HG03521 (cell line): Measurements from ENCODE around the gene OBP2A.

Experiments
- ATAC-seq: cut with Tn5 transposase; IDR thresholded peaks from one replicate; pipeline ENCODE4 v1.9.1; 2021; ENCODE audit warnings: mild to moderate bottlenecking, moderate library complexity; ENCODE audit not compliant: unreplicated experiment

The OBP2A gene

GRCh38 chr9:135575995-135576631 is 30.2 kb downstream of the OBP2A start:
- ATAC-seq, result no peak

DNA sequence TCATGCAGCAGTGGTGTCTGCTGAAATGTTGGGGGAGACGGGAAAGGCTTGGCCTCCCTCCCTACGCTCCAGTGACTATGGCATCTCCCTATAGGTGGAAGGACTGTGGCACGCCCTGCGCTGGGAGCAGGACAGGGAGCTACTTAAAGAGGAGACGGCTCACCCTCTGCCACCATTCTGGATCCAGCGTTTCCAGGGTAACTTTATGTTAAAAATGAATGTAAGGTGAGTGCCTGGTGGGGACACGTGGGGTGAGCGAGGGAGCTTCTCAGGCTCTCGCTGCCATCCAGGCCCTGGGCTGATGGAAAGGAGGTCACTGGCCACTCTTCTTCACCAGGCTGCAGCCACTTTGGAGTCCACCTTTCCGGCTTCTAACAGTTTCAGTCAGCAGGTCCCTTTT is 31.3 kb downstream of the OBP2A start:
- no peak for ATAC-seq

DNA sequence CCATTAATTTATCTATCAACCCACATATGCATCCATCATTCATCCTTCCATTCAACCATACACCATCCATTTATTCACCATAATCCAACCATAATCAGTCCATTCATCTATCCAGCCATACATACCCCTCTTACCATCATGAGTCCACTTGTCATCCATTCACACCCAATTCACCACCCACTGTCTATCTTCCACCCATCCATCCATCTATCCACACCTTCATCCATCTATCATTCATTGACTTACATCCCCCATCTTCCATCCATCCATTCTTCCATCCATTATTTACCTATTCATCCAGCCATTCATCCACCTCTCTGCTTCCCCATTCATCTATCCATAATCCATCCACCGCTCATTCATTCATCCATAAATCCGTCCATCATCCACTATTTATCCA is 33.4 kb downstream of the OBP2A start:
- ATAC-seq, result no peak

- no peak for ATAC-seq
Measured at GRCh38 chr9:135579889-135580660, 34.1 kb downstream of the OBP2A start.

DNA sequence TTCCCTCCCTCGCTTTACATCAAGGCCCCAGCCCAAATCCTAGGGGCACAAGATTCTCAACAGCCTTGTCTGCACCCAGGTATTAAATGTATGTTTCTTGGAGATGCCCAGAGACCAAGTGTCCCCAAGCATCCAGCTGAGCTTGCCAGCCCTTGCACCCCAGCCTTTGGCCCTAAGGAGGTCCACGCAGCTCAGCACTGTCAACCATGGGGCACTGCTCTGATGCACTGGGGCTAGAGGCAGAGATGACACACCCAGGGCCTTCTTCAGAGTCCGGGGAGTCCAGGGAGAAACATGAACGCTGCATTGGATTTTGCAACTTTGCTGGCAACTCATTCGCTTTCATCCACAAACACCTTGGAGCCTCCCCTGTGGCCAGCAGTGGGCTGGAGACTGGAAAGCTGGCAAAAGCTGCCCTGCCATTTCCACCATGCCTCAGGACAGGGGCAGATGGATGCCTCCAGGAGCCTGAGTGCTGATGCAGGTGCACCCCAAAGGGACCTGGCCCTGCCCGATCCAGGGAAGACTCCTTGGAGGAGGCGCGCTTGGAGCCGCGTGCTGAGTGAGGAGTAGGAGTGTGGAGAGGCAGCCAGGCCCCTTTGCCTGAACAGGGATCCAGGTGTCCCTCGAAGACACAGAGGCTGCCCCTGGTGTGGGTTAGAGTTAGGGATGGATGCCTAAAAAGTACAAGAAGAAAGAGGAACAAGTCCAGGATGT is 34.9 kb downstream of the OBP2A start:
- ATAC-seq, result no peak

DNA sequence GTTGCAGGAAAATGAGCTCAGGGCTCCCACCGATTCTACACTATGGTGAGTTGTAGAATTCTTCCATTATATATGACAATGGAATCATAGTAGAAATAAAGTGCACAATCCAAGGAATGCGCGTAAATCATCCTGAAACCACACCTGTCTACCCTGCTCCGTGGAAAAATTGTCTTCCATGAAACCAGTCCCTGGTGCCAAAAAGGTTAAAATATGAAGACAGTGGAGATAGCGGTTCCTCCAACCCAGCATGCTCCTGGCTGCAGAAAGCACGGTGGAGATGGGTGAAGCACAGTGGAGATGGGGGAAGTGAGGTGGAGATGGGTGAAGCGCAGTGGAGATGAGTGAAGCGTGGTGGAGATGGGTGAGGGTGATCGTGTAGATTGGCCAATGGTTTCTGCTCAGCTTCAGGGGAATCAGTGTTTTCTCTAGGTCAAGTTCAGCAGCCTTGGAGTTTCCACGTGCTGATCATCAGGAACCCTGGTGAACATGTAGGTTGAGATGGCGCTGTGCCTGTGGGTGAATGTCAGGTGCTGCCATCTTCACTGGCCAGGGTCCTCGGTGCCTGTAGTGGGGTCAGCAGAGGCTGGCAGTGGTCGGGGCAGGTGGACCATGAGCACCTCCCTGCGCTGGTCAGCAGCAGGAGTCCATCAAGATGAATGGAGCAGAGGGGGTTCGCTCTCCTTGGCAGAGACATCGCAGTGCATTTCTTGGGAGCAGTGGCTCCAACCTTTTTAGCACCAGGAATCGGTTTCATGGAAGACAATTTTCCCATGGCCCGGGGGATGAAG is 35.9 kb downstream of the OBP2A start:
- no peak for ATAC-seq

DNA sequence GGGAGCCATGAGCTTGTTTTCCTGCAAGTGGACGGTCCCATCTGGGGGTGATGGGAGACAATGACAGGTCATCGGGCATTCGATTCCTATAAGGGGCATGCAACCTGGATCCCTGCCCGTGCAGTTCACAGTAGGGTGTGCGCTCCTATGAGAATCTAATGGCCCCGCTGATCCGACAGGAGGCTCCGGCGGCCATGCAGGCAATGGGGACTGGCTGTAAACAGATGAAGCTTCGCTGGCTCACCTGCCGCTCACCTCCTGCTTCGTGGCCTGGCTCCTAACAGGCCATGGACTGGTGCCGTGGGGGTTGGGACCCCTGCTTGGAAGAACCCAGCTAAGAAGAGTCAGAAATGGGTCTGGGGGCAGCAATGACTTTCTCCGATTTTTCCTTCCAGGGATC is 36.6 kb downstream of the OBP2A start:
- no peak for ATAC-seq

DNA sequence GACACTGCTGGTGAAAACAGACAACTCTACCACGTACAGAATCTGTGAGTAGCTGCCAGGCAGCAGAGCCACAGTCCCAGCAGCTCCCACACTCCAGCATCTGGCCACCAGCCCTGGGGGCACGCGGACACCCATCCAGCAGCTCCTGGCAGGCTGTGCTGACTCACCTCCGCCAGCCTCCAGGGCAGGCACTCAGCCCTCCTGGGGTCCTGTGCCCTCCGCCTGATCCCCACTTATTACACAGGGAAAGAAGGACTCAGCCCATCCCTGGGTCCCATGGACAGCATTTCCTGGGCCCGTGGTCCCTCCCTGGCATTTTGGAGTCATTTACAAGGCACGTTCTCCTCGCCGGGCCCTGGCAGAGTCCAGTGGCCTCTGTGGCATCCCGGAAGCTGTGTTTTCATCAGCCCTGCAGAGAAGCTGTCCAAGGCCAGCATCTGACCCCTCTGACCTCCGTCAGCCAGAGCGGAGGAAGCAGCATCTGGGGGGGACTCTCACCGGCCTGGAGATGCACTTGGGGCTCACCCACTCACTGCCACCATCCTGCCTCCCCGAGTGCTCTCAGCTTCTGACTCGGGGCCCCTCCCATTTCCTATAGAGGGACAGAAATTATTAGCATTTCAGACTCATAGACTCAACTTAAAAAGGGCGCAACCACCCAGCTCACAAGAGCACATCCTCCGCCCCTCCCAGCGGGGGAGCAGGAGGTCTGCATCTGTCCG is 37.2 kb downstream of the OBP2A start:
- ATAC-seq, result no peak

- ATAC-seq, result no peak
Measured at GRCh38 chr9:135583688-135584011, 37.7 kb downstream of the OBP2A start.

GRCh38 chr9:135584371-135584770 is 38.4 kb downstream of the OBP2A start:
- no peak for ATAC-seq

GRCh38 chr9:135584934-135585333 is 39.0 kb downstream of the OBP2A start:
- ATAC-seq, result no peak

DNA sequence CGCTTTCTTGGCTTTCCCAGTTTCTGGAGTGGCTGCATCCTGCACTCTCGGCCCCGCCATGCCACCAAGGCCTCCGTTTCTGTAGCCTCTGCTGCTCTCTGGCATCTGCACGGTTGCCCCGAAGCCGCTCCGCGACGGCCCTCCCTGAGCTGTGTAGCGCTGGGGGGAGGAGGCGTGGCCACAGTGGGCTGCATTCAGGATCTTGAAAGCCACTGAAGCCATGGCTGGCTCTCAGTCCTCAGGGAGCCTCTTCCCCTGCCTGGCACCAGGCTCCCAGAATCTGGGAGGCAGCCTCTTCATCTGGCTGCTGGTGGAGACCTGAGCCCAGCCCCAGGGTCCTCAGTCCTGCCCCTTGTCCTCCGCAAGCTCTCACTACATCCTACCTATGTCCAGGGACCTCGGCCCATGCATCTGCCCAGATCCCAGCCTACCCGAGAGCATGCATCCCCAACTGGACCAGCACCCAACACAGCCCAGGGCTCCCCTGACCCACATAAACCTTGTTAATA is 40.7 kb downstream of the OBP2A start:
- no peak for ATAC-seq

GRCh38 chr9:135587658-135588057 is 41.7 kb downstream of the OBP2A start:
- no peak for ATAC-seq

DNA sequence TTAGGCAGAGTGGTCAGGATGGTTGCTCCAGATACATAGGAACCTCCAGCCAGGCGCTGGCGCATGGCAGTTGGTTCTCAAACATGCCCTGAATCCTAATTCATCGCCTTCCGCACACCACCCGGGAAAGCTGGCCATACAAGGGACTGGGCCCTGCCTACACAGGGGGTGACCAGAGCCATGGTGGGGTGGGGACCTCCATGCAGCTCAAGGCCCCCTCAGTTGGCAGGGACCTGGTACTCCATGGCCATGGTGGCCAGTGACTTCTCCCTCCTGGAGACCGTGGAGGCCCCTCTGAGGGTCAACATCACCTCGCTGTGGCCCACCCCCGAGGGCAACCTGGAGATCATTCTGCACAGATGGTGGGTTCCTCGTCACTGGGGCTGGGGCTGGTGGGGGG is 42.4 kb downstream of the OBP2A start:
- no peak for ATAC-seq

- ATAC-seq, result no peak
Measured at GRCh38 chr9:135588886-135589595, 43.1 kb downstream of the OBP2A start.

- no peak for ATAC-seq
Measured at GRCh38 chr9:135589596-135590485, 43.9 kb downstream of the OBP2A start.

GRCh38 chr9:135590486-135591079 is 44.7 kb downstream of the OBP2A start:
- ATAC-seq, result no peak

GRCh38 chr9:135591506-135592330 is 45.8 kb downstream of the OBP2A start:
- ATAC-seq, result no peak
